Lower lobe of right lung (tissue), 2 donors: ENCODE results near the gene NTSR1. TPM values are rescaled to one million over a fixed set of nuclear protein-coding genes. Genes with fewer than 3 reads are reported as not detected.

Experiments used
- ATAC-seq, 2 donors: fragments of 200-7000 bp; cut with Tn5 transposase; one replicate each; pipeline ENCODE4 v1.9.1; 2020 to 2022; ENCODE audit warnings: mild to moderate bottlenecking in 2 of 2, moderate library complexity in 2 of 2
- DNase-seq: peaks from one replicate; pipeline ENCODE4 v3.0.0-alpha.2; 2020
- H3K27ac ChIP-seq: fragments of 200-600 bp; one replicate; pipeline ENCODE4 v1.8.0; 2022
- H3K27me3 ChIP-seq: fragments of 200-600 bp; one replicate; pipeline ENCODE4 v1.8.0; 2022; ENCODE audit warnings: low read depth
- H3K36me3 ChIP-seq: fragments of 200-600 bp; one replicate; pipeline ENCODE4 v1.8.0; 2022; ENCODE audit warnings: mild to moderate bottlenecking
- H3K4me1 ChIP-seq: fragments of 200-600 bp; one replicate; pipeline ENCODE4 v1.8.0; 2022
- H3K4me3 ChIP-seq: fragments of 200-600 bp; one replicate; pipeline ENCODE4 v1.8.0; 2022; ENCODE audit warnings: mild to moderate bottlenecking
- H3K9me3 ChIP-seq: fragments of 200-600 bp; one replicate; pipeline ENCODE4 v1.8.0; 2022
- CTCF ChIP-seq: fragments of 200-600 bp; IDR thresholded peaks from one replicate; pipeline ENCODE4 v1.8.0; 2022; ENCODE audit warnings: antibody characterized with exemption, mild to moderate bottlenecking
- intact Hi-C: fragments of 100-400 bp; cut with DNase I; formaldehyde crosslinking; loops from one replicate; pipeline ENCODE4 v1.11.0; 2022
- total RNA-seq: library from RNA; stranded (reverse); fragmentation: NEBNext Ultra II Directional; extraction: Animal tissue kit (Norgen Biotek cat#: 25700); gene quantifications from one replicate; pipeline ENCODE4 v1.2.1, GENCODE V29; 2021
- donor health status: DM: no; HTN: yes; CAD: no; lungs with severe emphysema.

The NTSR1 gene
- total RNA-seq, 1 donor from 2014 or later: not detected

- Histone ChIP-seq H3K36me3 (no peaks in the 10 kb centered on the region), H3K27me3 (peaks cover 47% of the 10 kb centered on the region), H3K27ac (no peak overlapping the region), H3K9me3 (no peaks in the 10 kb centered on the region), H3K4me3 (no peak overlapping the region), H3K4me1 (no peaks in the 10 kb centered on the region)
- peak; percentile 50 for DNase-seq
- no peak for TF ChIP-seq CTCF
- intact Hi-C loops: no loop called here
- ATAC-seq: no peak
These were observed 19.0 kb downstream of the NTSR1 start for GRCh38 chr20:62727584-62728027.

GRCh38 chr20:62728028-62728780 lies 19.6 kb downstream of the NTSR1 start:
- Histone ChIP-seq H3K4me1 (no peaks in the 10 kb centered on the region), H3K36me3 (no peaks in the 10 kb centered on the region), H3K4me3 (no peak overlapping the region), H3K9me3 (no peaks in the 10 kb centered on the region), H3K27me3 (peaks cover 47% of the 10 kb centered on the region), H3K27ac (no peak overlapping the region)
- DNase-seq: peak; percentile 45
- no peak for TF ChIP-seq CTCF
- ATAC-seq: peak; percentile 47 to 68
- intact Hi-C loops: no loop called here

- ATAC-seq (no peak), DNase-seq (peak; percentile 28)
- Histone ChIP-seq H3K27me3 (peaks cover 43% of the 10 kb centered on the region), H3K9me3 (no peaks in the 10 kb centered on the region), H3K4me3 (no peak overlapping the region), H3K4me1 (no peaks in the 10 kb centered on the region), H3K27ac (no peak overlapping the region), H3K36me3 (no peaks in the 10 kb centered on the region)
- intact Hi-C loops: no loop called here
- TF ChIP-seq CTCF: no peak
These were observed 20.2 kb downstream of the NTSR1 start for GRCh38 chr20:62728781-62729300.

- no peaks in the 10 kb centered on the region for H3K4me1 ChIP-seq
- peaks cover 39% of the 10 kb centered on the region for H3K27me3 ChIP-seq
- intact Hi-C loops: no loop called here
- no peak overlapping the region for H3K27ac ChIP-seq
- no peaks in the 10 kb centered on the region for H3K9me3 ChIP-seq
- H3K4me3 ChIP-seq: no peak overlapping the region
- peak; percentile 10 for DNase-seq
- H3K36me3 ChIP-seq: no peaks in the 10 kb centered on the region
- no peak for ATAC-seq
- TF ChIP-seq CTCF: no peak
These were observed 21.8 kb downstream of the NTSR1 start for GRCh38 chr20:62730481-62730880.

- Histone ChIP-seq H3K36me3 (no peaks in the 10 kb centered on the region), H3K9me3 (no peaks in the 10 kb centered on the region), H3K27me3 (peaks cover 38% of the 10 kb centered on the region), H3K4me3 (no peak overlapping the region), H3K4me1 (no peaks in the 10 kb centered on the region), H3K27ac (no peak overlapping the region)
- TF ChIP-seq CTCF: no peak
- DNase-seq (no peak), ATAC-seq (no peak)
- intact Hi-C loops: no loop called here
These were observed 23.6 kb downstream of the NTSR1 start for GRCh38 chr20:62732031-62732760.
